IMR-90 (cell line): ENCODE data around the gene ARF1. TPM values are rescaled to one million over a fixed set of nuclear protein-coding genes. Genes with fewer than 3 reads are reported as not detected.

Experiments used
- ATAC-seq: fragments of 200-7000 bp; cut with Tn5 transposase; 2 replicates; pipeline ENCODE4 v1.9.1; 2020; ENCODE audit warnings: low read depth, mild to moderate bottlenecking, moderate library complexity
- BruUV-seq: library from RNA; stranded (reverse); fragments of 400-500 nt; replicated peaks from 2 replicates; lab custom pipeline; 2021; lab: Mats Ljungman, UMichigan
- CTCF ChIA-PET: fragments of 300-600 bp; formaldehyde crosslinking; extraction: SDS; loops from one replicate; lab custom pipeline; 2021; ENCODE audit warnings: antibody characterized with exemption; lab: Yijun Ruan, JAX
- POLR2A ChIA-PET: fragments of 300-600 bp; sonication (Branson Sonifier 250); formaldehyde crosslinking; loops from one replicate; lab custom pipeline; 2022; ENCODE audit warnings: antibody characterized with exemption; ENCODE audit not compliant: unreplicated experiment; lab: Charles Lee
- DNase-seq: peaks from one replicate; pipeline ENCODE4 v3.0.0; 2013
- H2AFZ ChIP-seq: replicated peaks from 2 replicates; pipeline ENCODE3; 2013; ENCODE audit warnings: low read length, mild to moderate bottlenecking; ENCODE audit not compliant: poor library complexity
- H2AK5ac ChIP-seq: 2 replicates; pipeline ENCODE4 v1.6.1; 2013; ENCODE audit warnings: low read depth, low read length, inconsistent platforms
- H2AK9ac ChIP-seq: replicated peaks from 2 replicates; pipeline ENCODE3; 2013; ENCODE audit warnings: mild to moderate bottlenecking, low read depth, low read length, moderate library complexity; ENCODE audit not compliant: poor library complexity
- H2BK120ac ChIP-seq: 2 replicates; pipeline ENCODE4 v1.6.1; 2013; ENCODE audit warnings: low read depth, low read length, inconsistent platforms
- H2BK15ac ChIP-seq: 3 replicates; pipeline ENCODE4 v1.6.1; 2013; ENCODE audit warnings: low read depth, low read length, inconsistent platforms
- H2BK20ac ChIP-seq: 2 replicates; pipeline ENCODE4 v1.6.1; 2013; ENCODE audit warnings: low read depth, mild to moderate bottlenecking, inconsistent platforms, low read length, moderate library complexity
- H2BK5ac ChIP-seq: 2 replicates; pipeline ENCODE4 v1.6.1; 2013; ENCODE audit warnings: mild to moderate bottlenecking, low read depth, low read length, inconsistent platforms; ENCODE audit not compliant: poor library complexity, severe bottlenecking
- H3K14ac ChIP-seq: replicated peaks from 2 replicates; pipeline ENCODE4 v1.6.1; 2013; ENCODE audit warnings: low read depth, low read length, inconsistent platforms
- H3K18ac ChIP-seq: 2 replicates; pipeline ENCODE4 v1.6.1; 2013; ENCODE audit warnings: low read depth, low read length, control low read depth
- H3K23ac ChIP-seq: 2 replicates; pipeline ENCODE4 v1.6.1; 2013; ENCODE audit warnings: low read depth, low read length, inconsistent platforms
- H3K27ac ChIP-seq: 2 replicates; pipeline ENCODE4 v1.5.1; 2013; ENCODE audit warnings: mild to moderate bottlenecking, control low read depth, low read length; ENCODE audit not compliant: insufficient read depth
- H3K27me3 ChIP-seq: 2 replicates; pipeline ENCODE4 v1.6.1; 2013; ENCODE audit warnings: low read length; ENCODE audit not compliant: control insufficient read depth, insufficient read depth
- H3K36me3 ChIP-seq: 2 replicates; pipeline ENCODE4 v1.6.1; 2013; ENCODE audit warnings: low read length, mixed read lengths; ENCODE audit not compliant: control insufficient read depth, insufficient read depth
- H3K4ac ChIP-seq: 2 replicates; pipeline ENCODE4 v1.6.1; 2013; ENCODE audit warnings: low read depth, low read length, inconsistent platforms
- H3K4me1 ChIP-seq: 2 replicates; pipeline ENCODE4 v1.6.1; 2013; ENCODE audit warnings: low read length, mixed read lengths; ENCODE audit not compliant: control insufficient read depth, insufficient read depth
- H3K4me2 ChIP-seq: 2 replicates; pipeline ENCODE4 v1.6.1; 2013; ENCODE audit warnings: low read depth, mild to moderate bottlenecking, control low read depth, low read length, moderate library complexity
- H3K4me3 ChIP-seq: 2 replicates; pipeline ENCODE4 v1.5.1; 2013; ENCODE audit warnings: low read depth, mild to moderate bottlenecking, control low read depth, low read length, moderate library complexity; ENCODE audit not compliant: insufficient read depth
- H3K56ac ChIP-seq: 2 replicates; pipeline ENCODE4 v1.6.1; 2013; ENCODE audit warnings: low read length, inconsistent platforms; ENCODE audit not compliant: insufficient read depth; ENCODE audit errors: extremely low read depth
- H3K79me1 ChIP-seq, 2 experiments: 2 replicates each; pipeline ENCODE4 v1.6.1; 2013; ENCODE audit warnings: low read length in 2 of 2, inconsistent platforms in 1 of 2, low read depth in 1 of 2
- H3K9ac ChIP-seq: 2 replicates; pipeline ENCODE4 v1.6.1; 2013; ENCODE audit warnings: low read depth, low read length, control low read depth
- H3K9me1 ChIP-seq: 2 replicates; pipeline ENCODE4 v1.6.1; 2013; ENCODE audit warnings: low read length, inconsistent platforms; ENCODE audit not compliant: insufficient read depth
- H3K9me3 ChIP-seq: 2 replicates; pipeline ENCODE4 v1.6.1; 2013; ENCODE audit warnings: low read length; ENCODE audit not compliant: control insufficient read depth, insufficient read depth
- H4K20me1 ChIP-seq: 2 replicates; pipeline ENCODE4 v1.6.1; 2013; ENCODE audit warnings: low read length, inconsistent platforms; ENCODE audit not compliant: insufficient read depth
- H4K5ac ChIP-seq: 2 replicates; pipeline ENCODE4 v1.6.1; 2013; ENCODE audit warnings: mild to moderate bottlenecking, low read depth, low read length, control low read depth
- H4K8ac ChIP-seq, 2 experiments: 2 replicates each; pipeline ENCODE4 v1.6.1; 2013; ENCODE audit warnings: low read depth in 2 of 2, low read length in 2 of 2, control low read depth in 1 of 2, inconsistent platforms in 1 of 2
- H4K91ac ChIP-seq: 2 replicates; pipeline ENCODE4 v1.6.1; 2013; ENCODE audit warnings: low read depth, low read length, inconsistent platforms; ENCODE audit not compliant: insufficient read depth
- FOS ChIP-seq: fragments of 150-350 bp; IDR thresholded peaks from 2 replicates; pipeline ENCODE4 v1.6.1; 2016; ENCODE audit warnings: low read depth, low read length
- RFX5 ChIP-seq: IDR thresholded peaks from 2 replicates; pipeline ENCODE4 v1.8.0; 2012; ENCODE audit warnings: low read depth, mild to moderate bottlenecking, low read length, moderate library complexity
- SMC3 ChIP-seq: fragments of 150-350 bp; IDR thresholded peaks from 2 replicates; pipeline ENCODE4 v1.6.1; 2016; ENCODE audit warnings: low read depth, mild to moderate bottlenecking, antibody characterized with exemption, low read length, moderate library complexity
- WGBS, 2 experiments: methylation state at CpG; one replicate each; pipeline versions ENCODE4 v1.1.5 to v1.1.7; 2013; ENCODE audit warnings: missing lambda C conversion rate in 2 of 2; ENCODE audit not compliant: insufficient read length in 1 of 2; ENCODE audit errors: extremely low coverage in 2 of 2; 5-methylcytosine and 5-hydroxymethylcytosine counted together
- dilution Hi-C: fragments of 300-500 bp; cut with HindIII; formaldehyde crosslinking; loops from one replicate; pipeline ENCODE4 v1.14.3; 2018; ENCODE audit warnings: low sequenced_read_pairs; ENCODE audit not compliant: unreplicated experiment
- in situ Hi-C: fragments of 300-500 bp; cut with MboI; formaldehyde crosslinking; loops from 3 replicates; pipeline ENCODE4 v1.14.3; 2019; ENCODE audit warnings: low sequenced_read_pairs, inconsistent platforms, mixed read lengths
- intact Hi-C: fragments of 100-400 bp; cut with micrococcal nuclease; formaldehyde crosslinking; loops from 2 replicates; pipeline ENCODE4 v1.10.0; 2022
- polyA plus RNA-seq, 3 experiments: library from polyadenylated mRNA; depleted of rRNA; stranded (reverse); fragments of >200 nt; gene quantifications; 2 replicates each; pipeline ENCODE4 v1.2.3, GENCODE V29; 2012; ENCODE audit warnings: low replicate concordance in 1 of 3
- total RNA-seq: library from RNA; depleted of rRNA; stranded (reverse); fragments of >200 nt; gene quantifications from 2 replicates; pipeline ENCODE4 v1.2.3, GENCODE V29; 2012
- TF ChIP-seq, protein P1 (sequence below): fragments of 150-350 bp; IDR thresholded peaks from 2 replicates; pipeline ENCODE4 v1.6.1; 2017; ENCODE audit warnings: mild to moderate bottlenecking, antibody characterized with exemption, low read length, low read depth
- TF ChIP-seq, protein P2 (sequence below): fragments of 150-350 bp; IDR thresholded peaks from 2 replicates; pipeline ENCODE4 v1.6.1; 2016; ENCODE audit warnings: low read depth, mild to moderate bottlenecking, low read length, moderate library complexity, borderline replicate concordance

ARF1 gene
- total and polyA plus RNA-seq, 2 of the 4 experiments (the other 2 are of a cell fraction) = 330 to 1,100 TPM

GRCh38 chr1:228062085-228062791, 20.3 kb upstream of the ARF1 start:
- H3K23ac ChIP-seq = no peak overlapping the region
- no peak overlapping the region for H3K18ac ChIP-seq
- peaks cover 13% of the 10 kb centered on the region; the same call in 1 of the 2 replicates for H3K9me3 ChIP-seq
- no peak for ATAC-seq
- no peak overlapping the region for H2AFZ ChIP-seq
- H3K9me1 ChIP-seq = no peaks in the 10 kb centered on the region
- no peak for TF ChIP-seq RFX5
- TF ChIP-seq FOS = no peak
- TF ChIP-seq, protein P1, sequence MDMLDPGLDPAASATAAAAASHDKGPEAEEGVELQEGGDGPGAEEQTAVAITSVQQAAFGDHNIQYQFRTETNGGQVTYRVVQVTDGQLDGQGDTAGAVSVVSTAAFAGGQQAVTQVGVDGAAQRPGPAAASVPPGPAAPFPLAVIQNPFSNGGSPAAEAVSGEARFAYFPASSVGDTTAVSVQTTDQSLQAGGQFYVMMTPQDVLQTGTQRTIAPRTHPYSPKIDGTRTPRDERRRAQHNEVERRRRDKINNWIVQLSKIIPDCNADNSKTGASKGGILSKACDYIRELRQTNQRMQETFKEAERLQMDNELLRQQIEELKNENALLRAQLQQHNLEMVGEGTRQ = no peak
- TF ChIP-seq SMC3 = no peak
- TF ChIP-seq, protein P2, sequence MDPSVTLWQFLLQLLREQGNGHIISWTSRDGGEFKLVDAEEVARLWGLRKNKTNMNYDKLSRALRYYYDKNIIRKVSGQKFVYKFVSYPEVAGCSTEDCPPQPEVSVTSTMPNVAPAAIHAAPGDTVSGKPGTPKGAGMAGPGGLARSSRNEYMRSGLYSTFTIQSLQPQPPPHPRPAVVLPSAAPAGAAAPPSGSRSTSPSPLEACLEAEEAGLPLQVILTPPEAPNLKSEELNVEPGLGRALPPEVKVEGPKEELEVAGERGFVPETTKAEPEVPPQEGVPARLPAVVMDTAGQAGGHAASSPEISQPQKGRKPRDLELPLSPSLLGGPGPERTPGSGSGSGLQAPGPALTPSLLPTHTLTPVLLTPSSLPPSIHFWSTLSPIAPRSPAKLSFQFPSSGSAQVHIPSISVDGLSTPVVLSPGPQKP = no peak
- no TSS peak for BruUV-seq
- no peak overlapping the region for H2BK120ac ChIP-seq
- H2AK9ac ChIP-seq = no peak overlapping the region
- H3K4me1 ChIP-seq = peaks cover 2% of the 10 kb centered on the region; the same call in 1 of the 2 replicates
- H4K91ac ChIP-seq = no peak overlapping the region
- no peak overlapping the region for H2BK5ac ChIP-seq
- no peak overlapping the region for H2AK5ac ChIP-seq
- ChIA-PET POLR2A (no interaction called here), CTCF (no interaction called here)
- H4K20me1 ChIP-seq = no peaks in the 10 kb centered on the region
- H4K8ac ChIP-seq = no peak overlapping the region
- no peak overlapping the region for H3K4me2 ChIP-seq
- intact Hi-C loops (no loop called here), in situ Hi-C loops (no loop called here), dilution Hi-C loops (no loop called here)
- no peak overlapping the region for H3K4ac ChIP-seq
- H3K56ac ChIP-seq = no peak overlapping the region
- no peaks in the 10 kb centered on the region for H3K79me1 ChIP-seq
- no peak overlapping the region for H3K9ac ChIP-seq
- H3K36me3 ChIP-seq = no peaks in the 10 kb centered on the region
- no peak for DNase-seq
- H3K27ac ChIP-seq = no peak overlapping the region
- no peak overlapping the region for H2BK15ac ChIP-seq
- 78% methylated on average over 2 of the region's 9 CpGs; no CpG with 5 or more reads in 1 of the 2 experiments for WGBS, 2 experiments
- no peak overlapping the region for H3K4me3 ChIP-seq
- no peak overlapping the region for H3K14ac ChIP-seq
- no peak overlapping the region for H2BK20ac ChIP-seq
- peaks cover 55% of the 10 kb centered on the region for H3K27me3 ChIP-seq
- H4K5ac ChIP-seq = no peak overlapping the region
